ENCODE data around the gene COL13A1.

COL13A1 gene

DNA sequence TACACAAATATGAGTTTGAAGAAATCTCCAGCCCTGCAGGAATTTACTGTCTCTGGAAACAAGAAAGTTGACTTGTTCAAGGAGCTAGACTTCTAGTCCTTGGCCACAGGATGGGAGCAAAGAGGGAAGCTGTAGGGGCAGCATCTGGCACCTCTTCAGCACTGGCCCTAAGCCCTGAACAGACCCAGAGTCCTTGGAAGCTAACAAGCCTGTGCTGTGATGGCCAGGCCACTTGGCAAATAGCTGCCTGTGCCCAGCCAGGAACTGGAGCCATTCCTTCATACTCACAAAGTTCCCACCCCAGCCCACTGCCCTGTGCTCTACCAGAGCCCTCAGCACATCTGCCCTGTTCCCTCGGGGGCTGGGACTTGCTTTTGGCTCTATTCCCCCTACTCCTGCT, 9.4 kb upstream of the COL13A1 start:
- no peak for DNase-seq

DNA sequence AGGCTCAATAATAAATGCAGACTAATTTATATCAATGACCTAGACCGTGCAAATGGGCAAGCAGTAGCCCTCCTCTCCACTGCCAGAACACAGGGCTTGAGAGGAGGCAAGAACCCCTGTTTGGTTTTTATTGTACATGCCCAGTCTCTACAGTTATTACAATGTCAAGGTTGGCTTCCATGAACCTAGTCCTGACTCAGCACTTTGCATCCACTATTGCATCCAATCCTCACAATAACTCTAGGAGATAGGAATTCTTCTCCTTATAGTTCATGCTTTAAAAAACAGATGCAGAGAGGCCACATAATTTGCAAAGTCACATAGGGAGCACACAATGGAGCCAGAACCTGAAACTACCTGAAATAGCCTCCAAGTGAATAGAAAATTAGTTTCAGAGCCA, 7.0 kb upstream of the COL13A1 start:
- no peak for DNase-seq

DNA sequence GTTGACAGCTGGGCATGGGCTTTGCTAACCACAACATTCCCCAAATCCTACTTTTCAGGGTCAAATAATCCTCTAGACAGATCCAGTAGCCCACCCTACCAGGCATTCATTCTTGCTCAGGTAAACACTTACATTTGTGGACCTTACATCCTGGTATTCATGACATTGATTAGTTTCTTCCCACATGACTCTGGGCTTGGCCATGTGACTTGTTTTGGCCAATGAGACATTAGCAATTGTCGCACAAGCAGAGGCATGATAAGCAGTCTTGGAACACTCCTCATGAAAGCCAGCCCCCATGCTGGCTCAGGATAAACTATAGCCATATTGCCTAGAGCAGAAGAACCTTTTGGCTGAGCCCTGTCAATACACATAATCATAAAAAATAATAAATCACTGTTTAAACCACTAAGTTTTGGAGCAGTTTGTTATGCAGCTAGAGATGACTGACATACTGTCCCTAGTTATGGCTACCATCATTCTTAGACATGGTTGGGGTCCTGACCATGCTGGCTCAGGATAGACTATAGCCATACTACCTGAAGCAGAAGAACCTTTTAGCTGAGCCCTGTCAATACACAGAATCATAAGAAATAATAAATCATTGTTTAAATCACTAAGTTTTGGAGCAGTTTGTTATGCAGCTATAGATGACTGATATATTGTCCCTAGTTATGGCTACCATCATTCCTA, 6.3 kb upstream of the COL13A1 start:
- DNase-seq: no peak

- DNase-seq: no peak
Measured at GRCh38 chr10:69797959-69798358, 3.7 kb upstream of the COL13A1 start.

GRCh38 chr10:69800109-69800508, 1.6 kb upstream of the COL13A1 start:
- peak; percentile 32 for DNase-seq

- no peak for DNase-seq
Measured at GRCh38 chr10:69800665-69801064, 1.0 kb upstream of the COL13A1 start.

- DNase-seq: peak; percentile 24
Measured at GRCh38 chr10:69801094-69801433, 642 bp upstream of the COL13A1 start.

GRCh38 chr10:69802424-69803161, 887 bp downstream of the COL13A1 start:
- peak; percentile 15 for DNase-seq

DNA sequence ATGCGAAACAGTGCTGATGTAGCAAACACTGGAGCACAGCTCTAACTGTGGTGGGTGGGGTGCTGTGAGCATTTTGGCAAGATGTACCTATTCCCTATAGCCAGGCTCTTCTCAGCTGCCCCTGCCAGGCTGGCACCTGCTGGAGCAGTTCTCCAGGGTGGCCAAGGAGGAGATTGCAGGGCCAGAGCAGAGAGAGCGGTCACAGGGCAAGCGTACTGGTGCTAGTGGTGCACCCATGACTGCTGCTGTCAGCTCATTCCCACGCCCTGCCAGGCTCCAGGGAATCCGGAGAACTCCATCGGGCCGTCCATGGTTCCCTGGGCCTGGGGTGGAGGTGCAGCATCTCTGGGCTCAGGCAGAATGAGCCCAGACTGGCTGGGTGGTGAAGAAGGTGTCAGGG, 2.1 kb downstream of the COL13A1 start:
- no peak for DNase-seq

DNA sequence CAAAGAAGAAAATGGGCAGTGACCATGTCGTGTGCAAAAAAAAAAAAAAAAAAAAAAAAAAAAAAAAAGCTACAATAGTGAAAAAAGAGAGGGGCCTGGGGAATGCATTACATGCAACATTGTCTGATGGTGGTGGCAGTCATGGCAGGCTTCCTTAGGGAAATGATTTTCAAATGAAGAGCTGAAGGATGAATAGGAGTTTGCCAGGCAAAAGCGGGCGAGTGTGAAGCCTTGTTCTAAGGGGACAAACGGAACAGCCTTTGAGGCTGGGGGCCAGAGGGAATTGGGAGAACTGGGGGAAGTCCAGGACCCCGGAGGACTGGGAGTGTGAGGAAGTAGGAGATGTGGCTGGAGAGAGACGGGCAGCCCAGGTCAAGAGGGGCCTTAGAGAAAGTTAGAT, 3.1 kb downstream of the COL13A1 start:
- no peak for DNase-seq

DNA sequence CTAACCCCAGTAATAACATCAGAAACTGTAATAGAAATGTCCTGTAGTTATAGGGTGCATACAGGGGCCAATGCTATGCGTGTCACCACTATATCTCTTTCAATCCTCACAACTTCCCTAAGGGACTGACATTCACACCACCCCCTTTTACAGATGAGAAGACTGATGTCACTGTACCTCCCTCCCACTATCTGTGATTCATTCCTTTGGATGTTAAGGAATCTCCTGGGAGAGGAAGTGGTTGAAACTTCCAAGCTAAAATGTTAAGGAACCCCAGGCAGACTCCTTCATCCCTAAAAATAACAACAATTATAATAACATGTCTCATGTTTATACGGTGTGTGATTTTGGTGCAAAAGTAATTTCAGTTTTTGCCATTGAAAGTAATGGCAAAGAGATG, 5.4 kb downstream of the COL13A1 start:
- no peak for DNase-seq

DNA sequence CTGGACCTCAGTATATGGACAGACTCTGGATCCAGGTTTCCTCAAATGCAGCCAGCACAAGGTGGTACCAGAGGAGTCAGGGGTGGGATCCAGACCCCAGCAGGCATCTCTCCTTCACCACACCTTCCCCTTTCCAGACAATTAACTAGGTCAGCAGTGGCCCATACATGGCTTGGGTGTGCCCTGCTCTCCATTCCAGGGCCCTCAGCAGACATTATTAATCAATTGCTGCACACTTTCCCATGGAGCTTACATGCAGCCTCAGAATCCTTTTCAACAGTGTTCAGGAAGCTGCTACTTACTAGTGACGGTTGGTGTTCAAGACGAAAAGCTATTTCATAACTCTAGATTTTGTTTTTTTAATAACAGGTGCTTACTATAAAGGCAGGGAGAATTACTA, 6.0 kb downstream of the COL13A1 start:
- DNase-seq: no peak

GRCh38 chr10:69809318-69809717, 7.6 kb downstream of the COL13A1 start:
- DNase-seq: no peak

DNA sequence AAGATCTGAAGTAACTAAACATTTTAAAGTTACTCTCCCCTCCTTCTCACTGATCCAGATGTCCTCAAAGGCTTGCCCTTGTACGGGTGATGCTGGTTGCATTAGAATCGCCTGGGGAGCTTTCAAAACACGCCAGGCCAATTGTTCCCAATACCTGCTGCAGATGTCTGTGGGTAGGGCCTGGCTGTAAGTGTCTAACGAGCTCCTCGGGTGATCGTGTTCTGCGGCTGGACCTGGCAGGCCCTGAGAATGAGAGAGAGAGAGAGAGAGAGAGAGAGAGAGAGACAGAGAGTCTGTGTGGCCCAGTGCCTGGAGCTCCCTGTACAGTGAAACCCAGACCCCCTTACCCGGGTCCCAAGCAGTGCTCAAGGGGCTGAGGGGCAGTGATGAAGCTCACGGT, 8.4 kb downstream of the COL13A1 start:
- DNase-seq: no peak

DNA sequence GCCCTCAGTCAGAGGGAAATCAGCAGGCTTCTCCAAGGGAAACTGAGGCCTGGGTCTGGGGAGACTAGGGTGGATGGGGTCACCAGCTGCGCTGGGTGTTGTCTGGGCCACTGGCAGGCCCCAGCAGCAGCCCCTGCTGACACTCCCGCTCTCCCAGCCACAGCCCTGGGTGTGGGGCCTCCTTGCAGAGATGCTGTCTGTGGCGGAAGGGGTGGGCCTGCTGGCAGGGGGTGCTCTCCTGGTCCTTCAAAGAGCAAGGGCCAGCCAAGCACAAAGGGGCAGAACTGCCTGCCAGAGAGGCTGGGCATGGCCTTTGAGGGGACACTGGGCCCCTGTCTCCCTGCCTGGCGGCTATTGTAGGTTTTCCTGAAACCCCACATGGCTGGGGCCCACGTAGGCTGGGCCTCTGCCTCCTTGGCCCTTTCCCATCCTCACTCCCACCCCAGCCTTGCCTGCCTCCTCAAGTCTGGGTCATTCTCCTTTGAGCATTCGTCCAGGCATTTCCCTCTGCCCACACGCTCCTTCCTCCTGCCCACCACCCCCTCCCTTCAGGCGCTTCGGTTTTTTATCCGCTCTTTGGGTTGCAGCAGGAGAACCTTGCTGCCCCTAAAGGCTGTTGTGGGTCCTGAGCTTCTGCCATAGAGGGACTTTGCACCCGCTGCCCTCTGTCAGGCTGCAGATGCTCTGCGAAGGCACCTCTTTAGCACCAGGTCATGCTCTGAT, 9.1 kb downstream of the COL13A1 start:
- no peak for DNase-seq

DNA sequence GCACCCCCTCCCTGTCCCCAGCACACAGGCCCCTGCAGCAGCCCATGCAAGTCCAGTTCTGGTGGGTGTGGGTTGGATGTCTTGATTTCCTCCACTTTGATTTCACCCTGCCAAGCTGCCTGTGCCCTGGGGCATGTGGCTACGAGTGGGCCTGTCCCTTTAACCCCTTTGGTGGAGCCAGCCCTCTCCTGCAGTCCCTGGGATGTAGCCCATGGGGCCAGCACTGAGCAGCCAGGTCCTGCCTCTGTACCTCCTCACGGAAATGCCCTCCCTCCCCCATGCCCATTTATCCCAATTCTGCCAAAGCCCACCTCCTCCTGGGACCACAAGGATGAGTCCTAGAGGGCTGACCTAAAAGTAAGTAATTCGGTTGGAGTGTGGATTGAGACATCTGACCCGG, 11.9 kb downstream of the COL13A1 start:
- DNase-seq: no peak

- DNase-seq: no peak
Measured at GRCh38 chr10:69814251-69814650, 12.5 kb downstream of the COL13A1 start.

- DNase-seq: no peak
Measured at GRCh38 chr10:69815104-69815503, 13.4 kb downstream of the COL13A1 start.

- DNase-seq: no peak
Measured at GRCh38 chr10:69816521-69816920, 14.8 kb downstream of the COL13A1 start.

DNA sequence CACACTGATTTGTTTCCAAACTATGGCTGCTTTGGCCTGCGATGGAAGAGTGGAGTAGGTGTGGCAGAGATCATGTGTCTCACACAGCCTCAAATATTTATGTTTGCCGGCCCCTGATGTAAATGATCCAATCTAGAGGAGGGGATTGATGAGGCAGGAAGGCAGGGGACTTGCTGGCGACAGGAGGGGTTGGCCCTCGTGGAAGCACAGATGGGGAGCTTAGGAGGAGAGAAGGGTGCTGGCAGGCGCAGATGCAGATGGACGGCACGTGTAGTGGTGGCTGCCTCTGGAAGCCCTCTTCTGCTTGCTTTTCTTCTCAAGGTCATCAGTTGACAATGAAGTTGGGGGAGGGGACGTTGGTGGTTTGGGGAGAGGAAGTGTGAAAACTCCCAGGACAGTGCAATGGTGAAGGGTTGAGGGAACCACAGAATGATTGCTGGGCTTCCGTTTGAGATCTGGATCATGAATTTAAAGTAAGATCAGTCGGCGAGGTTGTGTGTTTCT, 15.4 kb downstream of the COL13A1 start:
- no peak for DNase-seq

- no peak for DNase-seq
Measured at GRCh38 chr10:69818676-69819239, 17.1 kb downstream of the COL13A1 start.

GRCh38 chr10:69819716-69820506, 18.2 kb downstream of the COL13A1 start:
- no peak for DNase-seq

GRCh38 chr10:69820817-69821216, 19.1 kb downstream of the COL13A1 start:
- DNase-seq: no peak
